ENCODE data around the gene GALNT4.

DNA sequence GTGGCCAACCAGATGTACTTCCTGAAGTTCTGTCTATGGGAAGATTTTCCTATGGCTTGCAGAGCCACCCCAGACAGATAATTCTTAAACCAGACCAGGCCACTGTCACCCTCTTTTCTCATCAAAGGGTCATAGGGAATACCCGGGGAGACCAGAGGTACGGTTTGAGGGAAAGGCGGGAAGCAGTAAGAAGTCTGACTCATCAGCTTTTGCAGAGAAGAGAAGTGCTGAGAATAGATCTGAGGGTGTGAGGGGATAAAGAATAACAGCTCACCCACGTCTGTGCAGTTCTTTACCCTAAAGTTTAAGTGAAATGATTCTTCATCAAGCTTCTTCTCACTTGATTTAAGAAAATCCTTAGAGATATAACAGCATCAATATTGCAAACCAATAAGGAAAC, 22.5 kb upstream of the GALNT4 start:
- TF ChIP-seq POLR2AphosphoS5 (IDR thresholded peaks at IDR 0.05) = no peak
- TF ChIP-seq, protein P1, sequence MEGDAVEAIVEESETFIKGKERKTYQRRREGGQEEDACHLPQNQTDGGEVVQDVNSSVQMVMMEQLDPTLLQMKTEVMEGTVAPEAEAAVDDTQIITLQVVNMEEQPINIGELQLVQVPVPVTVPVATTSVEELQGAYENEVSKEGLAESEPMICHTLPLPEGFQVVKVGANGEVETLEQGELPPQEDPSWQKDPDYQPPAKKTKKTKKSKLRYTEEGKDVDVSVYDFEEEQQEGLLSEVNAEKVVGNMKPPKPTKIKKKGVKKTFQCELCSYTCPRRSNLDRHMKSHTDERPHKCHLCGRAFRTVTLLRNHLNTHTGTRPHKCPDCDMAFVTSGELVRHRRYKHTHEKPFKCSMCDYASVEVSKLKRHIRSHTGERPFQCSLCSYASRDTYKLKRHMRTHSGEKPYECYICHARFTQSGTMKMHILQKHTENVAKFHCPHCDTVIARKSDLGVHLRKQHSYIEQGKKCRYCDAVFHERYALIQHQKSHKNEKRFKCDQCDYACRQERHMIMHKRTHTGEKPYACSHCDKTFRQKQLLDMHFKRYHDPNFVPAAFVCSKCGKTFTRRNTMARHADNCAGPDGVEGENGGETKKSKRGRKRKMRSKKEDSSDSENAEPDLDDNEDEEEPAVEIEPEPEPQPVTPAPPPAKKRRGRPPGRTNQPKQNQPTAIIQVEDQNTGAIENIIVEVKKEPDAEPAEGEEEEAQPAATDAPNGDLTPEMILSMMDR (IDR thresholded peaks at IDR 0.05 in 8 of 11, conservative IDR thresholded peaks at IDR 0.05 in 3 of 11) = no peak

Data from spleen (tissue), 7 donors.